ENCODE measurements around the gene RAB6A. TPM values are rescaled to one million over a fixed set of nuclear protein-coding genes. Genes with fewer than 3 reads are reported as not detected.

The RAB6A gene
- total RNA-seq, 1 experiment from 2014 or later: 172 TPM

- TF ChIP-seq, protein P1, sequence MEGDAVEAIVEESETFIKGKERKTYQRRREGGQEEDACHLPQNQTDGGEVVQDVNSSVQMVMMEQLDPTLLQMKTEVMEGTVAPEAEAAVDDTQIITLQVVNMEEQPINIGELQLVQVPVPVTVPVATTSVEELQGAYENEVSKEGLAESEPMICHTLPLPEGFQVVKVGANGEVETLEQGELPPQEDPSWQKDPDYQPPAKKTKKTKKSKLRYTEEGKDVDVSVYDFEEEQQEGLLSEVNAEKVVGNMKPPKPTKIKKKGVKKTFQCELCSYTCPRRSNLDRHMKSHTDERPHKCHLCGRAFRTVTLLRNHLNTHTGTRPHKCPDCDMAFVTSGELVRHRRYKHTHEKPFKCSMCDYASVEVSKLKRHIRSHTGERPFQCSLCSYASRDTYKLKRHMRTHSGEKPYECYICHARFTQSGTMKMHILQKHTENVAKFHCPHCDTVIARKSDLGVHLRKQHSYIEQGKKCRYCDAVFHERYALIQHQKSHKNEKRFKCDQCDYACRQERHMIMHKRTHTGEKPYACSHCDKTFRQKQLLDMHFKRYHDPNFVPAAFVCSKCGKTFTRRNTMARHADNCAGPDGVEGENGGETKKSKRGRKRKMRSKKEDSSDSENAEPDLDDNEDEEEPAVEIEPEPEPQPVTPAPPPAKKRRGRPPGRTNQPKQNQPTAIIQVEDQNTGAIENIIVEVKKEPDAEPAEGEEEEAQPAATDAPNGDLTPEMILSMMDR (IDR thresholded peaks at IDR 0.05; ENCODE audit: unreplicated experiment): no peak
Observed at GRCh38 chr11:73716153-73717056, 44.5 kb downstream of the RAB6A start.

DNA sequence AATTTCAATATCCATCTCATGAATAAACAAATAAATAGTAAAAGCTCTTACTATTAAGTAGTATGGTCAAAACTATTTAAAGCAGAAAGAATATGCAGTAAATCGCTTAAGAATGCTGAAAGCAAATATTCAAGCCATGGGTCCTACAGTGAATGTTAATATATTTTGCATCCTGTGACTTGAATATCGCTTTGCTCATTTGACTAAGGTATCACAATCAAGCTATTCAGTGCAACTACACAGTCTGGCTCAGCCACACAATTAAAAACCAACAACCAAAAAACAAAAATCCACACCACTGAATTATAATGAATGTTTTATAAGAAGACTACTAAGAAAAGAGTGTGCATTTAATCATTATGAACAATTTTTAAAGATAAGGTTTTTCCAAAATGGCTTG is 45.3 kb downstream of the RAB6A start:
- H3K27ac Mint-ChIP-seq (ENCODE audit: low read depth, unreplicated experiment): no peak overlapping the region
- no peaks in the 10 kb centered on the region for H3K4me1 Mint-ChIP-seq (ENCODE audit: insufficient read depth, unreplicated experiment)
- POLR2A ChIA-PET: no interaction called here
- TF ChIP-seq, protein P1 (IDR thresholded peaks at IDR 0.05; ENCODE audit: unreplicated experiment): no peak
- intact Hi-C loops (cut with micrococcal nuclease): no loop called here
- no TSS peak for BruUV-seq (replicated peaks)
- no peak for DNase-seq (ENCODE audit: unreplicated experiment)
- H3K9me3 Mint-ChIP-seq (ENCODE audit: unreplicated experiment): no peaks in the 10 kb centered on the region
- peaks cover 76% of the 10 kb centered on the region for H3K36me3 Mint-ChIP-seq (ENCODE audit: insufficient read depth, unreplicated experiment)
- CTCF ChIA-PET: no interaction called here
- no peaks in the 10 kb centered on the region for H3K27me3 Mint-ChIP-seq (ENCODE audit: insufficient read depth, unreplicated experiment)
- H3K4me3 Mint-ChIP-seq (ENCODE audit: unreplicated experiment): no peak overlapping the region

More at GRCh38 chr11:73716153-73717056, 44.5 kb downstream of the RAB6A start:
- H3K27ac Mint-ChIP-seq (ENCODE audit: low read depth, unreplicated experiment): no peak overlapping the region
- no TSS peak for BruUV-seq (replicated peaks)
- H3K4me1 Mint-ChIP-seq (ENCODE audit: insufficient read depth, unreplicated experiment): no peaks in the 10 kb centered on the region
- no peaks in the 10 kb centered on the region for H3K9me3 Mint-ChIP-seq (ENCODE audit: unreplicated experiment)
- no peaks in the 10 kb centered on the region for H3K27me3 Mint-ChIP-seq (ENCODE audit: insufficient read depth, unreplicated experiment)
- no peak for DNase-seq (ENCODE audit: unreplicated experiment)
- ChIA-PET CTCF (interaction anchor here (0.9 kb wide), 1 partner anchor 17 kb away, joined by 3 read pairs; no protein-coding TSS in a partner anchor), POLR2A (interaction anchor here (1.0 kb wide), 1 partner anchor 24 kb away, joined by 4 read pairs; no protein-coding TSS in a partner anchor)
- intact Hi-C loops (cut with micrococcal nuclease): no loop called here
- H3K36me3 Mint-ChIP-seq (ENCODE audit: insufficient read depth, unreplicated experiment): peaks cover 80% of the 10 kb centered on the region
- no peak overlapping the region for H3K4me3 Mint-ChIP-seq (ENCODE audit: unreplicated experiment)

DNA sequence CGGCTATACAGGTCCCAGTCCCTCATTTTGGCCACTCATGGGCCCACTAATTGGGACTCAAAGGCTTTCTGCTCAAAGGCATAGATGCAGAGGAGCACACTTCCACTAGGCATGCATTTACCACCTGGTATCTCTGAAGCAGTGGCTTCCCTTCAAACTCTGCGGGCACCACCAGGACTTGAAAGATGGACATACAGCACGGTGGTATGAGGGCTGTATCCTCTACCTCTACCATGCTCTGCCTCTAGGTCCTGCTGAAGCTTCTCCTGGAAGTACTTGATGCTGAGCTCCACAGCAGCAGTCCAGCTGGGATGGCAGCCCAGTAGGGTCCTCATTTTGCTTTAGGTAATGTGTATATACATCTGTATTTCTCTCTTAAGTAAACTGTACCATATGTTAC is 49.9 kb downstream of the RAB6A start:
- H3K9me3 Mint-ChIP-seq (ENCODE audit: unreplicated experiment): no peaks in the 10 kb centered on the region
- peaks cover 82% of the 10 kb centered on the region for H3K36me3 Mint-ChIP-seq (ENCODE audit: insufficient read depth, unreplicated experiment)
- no peaks in the 10 kb centered on the region for H3K27me3 Mint-ChIP-seq (ENCODE audit: insufficient read depth, unreplicated experiment)
- CTCF ChIA-PET: interaction anchor here (0.5 kb wide), 1 partner anchor 17 kb away, joined by 5 read pairs; no protein-coding TSS in a partner anchor
- no peak overlapping the region for H3K4me3 Mint-ChIP-seq (ENCODE audit: unreplicated experiment)
- DNase-seq (ENCODE audit: unreplicated experiment): no peak
- no peaks in the 10 kb centered on the region for H3K4me1 Mint-ChIP-seq (ENCODE audit: insufficient read depth, unreplicated experiment)
- POLR2A ChIA-PET: interaction anchor here (0.6 kb wide), 1 partner anchor 47 kb away, joined by 3 read pairs; no protein-coding TSS in a partner anchor
- H3K27ac Mint-ChIP-seq (ENCODE audit: low read depth, unreplicated experiment): no peak overlapping the region
- intact Hi-C loops (cut with micrococcal nuclease): no loop called here
- no TSS peak for BruUV-seq (replicated peaks)
- TF ChIP-seq, protein P1 (IDR thresholded peaks at IDR 0.05; ENCODE audit: unreplicated experiment): no peak

DNA sequence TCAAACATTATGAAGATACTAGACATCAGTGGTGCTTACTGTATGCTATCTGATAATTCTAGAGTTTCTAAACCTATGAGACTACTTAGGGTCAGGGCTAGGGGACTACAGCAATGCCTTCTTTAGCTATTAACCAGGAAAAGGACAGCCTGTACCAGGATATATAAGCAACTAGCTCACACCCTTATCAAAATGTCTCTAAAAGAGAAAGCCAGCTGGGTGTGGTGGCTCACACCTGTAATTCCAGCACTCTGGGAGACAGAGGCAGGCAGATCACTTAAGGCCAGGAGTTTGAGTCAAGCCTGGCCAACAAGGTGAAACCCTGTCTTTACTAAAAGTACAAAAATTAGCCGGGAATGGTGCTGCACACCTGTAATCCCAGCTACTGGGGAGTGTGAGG is 55.8 kb downstream of the RAB6A start:
- Mint-ChIP-seq H3K9me3 (ENCODE audit: unreplicated experiment) (no peaks in the 10 kb centered on the region), H3K27me3 (ENCODE audit: insufficient read depth, unreplicated experiment) (no peaks in the 10 kb centered on the region), H3K4me1 (ENCODE audit: insufficient read depth, unreplicated experiment) (no peaks in the 10 kb centered on the region), H3K4me3 (ENCODE audit: unreplicated experiment) (no peak overlapping the region), H3K27ac (ENCODE audit: low read depth, unreplicated experiment) (no peak overlapping the region), H3K36me3 (ENCODE audit: insufficient read depth, unreplicated experiment) (peaks cover 90% of the 10 kb centered on the region)
- ChIA-PET CTCF (interaction anchor here (1.4 kb wide), 1 partner anchor 79 kb away, joined by 3 read pairs; no protein-coding TSS in a partner anchor), POLR2A (interaction anchor here (1.1 kb wide), 1 partner anchor 34 kb away, joined by 5 read pairs; no protein-coding TSS in a partner anchor)
- TF ChIP-seq, protein P1 (IDR thresholded peaks at IDR 0.05; ENCODE audit: unreplicated experiment): no peak
- DNase-seq (ENCODE audit: unreplicated experiment): no peak
- no TSS peak for BruUV-seq (replicated peaks)
- intact Hi-C loops (cut with micrococcal nuclease): no loop called here

Data from MCF 10A (cell line).